ENCODE data around the gene DDX10. TPM values are rescaled to one million over a fixed set of nuclear protein-coding genes. Genes with fewer than 3 reads are reported as not detected.
"Not testable (repeated sequence)": the region's sequence is repeated elsewhere in the genome, so short reads cannot be mapped to it uniquely, and the experiment has no call there.

DDX10 gene
- total and polyA plus RNA-seq, 9 donors, result 13.1 to 34.3 (median 25.7) TPM

DNA sequence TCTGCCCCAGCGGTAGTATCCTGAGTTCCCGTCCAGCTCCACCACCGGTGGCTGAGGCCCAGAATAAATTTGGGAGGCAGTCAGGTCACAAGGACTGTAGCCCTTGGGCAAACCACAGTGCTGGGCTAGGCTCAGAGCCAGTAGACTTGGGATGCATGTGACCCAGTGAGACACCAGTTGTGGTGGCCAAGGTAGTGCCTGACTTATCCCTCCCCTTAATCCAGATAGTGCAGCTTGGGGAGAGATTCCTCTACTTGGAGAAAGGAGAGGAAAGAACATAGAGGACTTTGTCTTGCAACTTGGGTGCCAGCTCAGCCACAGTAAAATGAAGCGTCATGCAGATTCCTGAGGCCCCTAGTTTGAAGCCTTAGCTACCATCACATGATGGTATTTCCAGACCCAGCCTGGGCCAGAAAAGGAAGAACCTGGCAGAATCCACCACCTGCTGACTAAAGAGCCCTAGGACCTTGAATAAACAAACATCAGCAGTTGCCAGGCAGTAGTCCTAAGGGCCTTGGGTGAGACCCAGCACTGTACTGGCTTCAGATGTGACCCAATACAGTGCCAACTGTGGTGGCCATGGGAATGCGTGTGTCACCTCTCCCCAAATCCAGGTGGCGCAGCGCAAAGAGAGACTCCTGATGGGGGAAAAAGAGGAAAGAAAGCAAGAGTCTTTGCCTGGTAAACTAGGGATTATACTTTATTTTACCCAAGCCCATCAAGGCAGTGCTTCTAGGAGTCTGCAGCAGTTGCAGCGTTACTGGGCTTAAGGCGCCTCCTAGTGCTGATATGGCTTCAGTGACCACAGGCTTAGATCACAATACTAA is 17.0 kb upstream of the DDX10 start:
- Histone ChIP-seq H3K9me3 (no peaks in the 10 kb centered on the region), H3K4me3 (no peak overlapping the region), H3K4me1 (ENCODE audit: insufficient read depth) (no peaks in the 10 kb centered on the region), H3K27me3 (no peaks in the 10 kb centered on the region), H3K36me3 (no peaks in the 10 kb centered on the region), H3K27ac (no peak overlapping the region)
- intact Hi-C loops (cut with DNase I), result loop anchor here in 1 of 4 donors (5.0 kb wide), 1 partner anchor 641 kb away; the partner anchor contains the start of gene CUL5
- no peak for TF ChIP-seq POLR2A (IDR thresholded peaks at IDR 0.05)
- TF ChIP-seq EP300 (IDR thresholded peaks at IDR 0.05), result no peak
- TF ChIP-seq, protein P1, sequence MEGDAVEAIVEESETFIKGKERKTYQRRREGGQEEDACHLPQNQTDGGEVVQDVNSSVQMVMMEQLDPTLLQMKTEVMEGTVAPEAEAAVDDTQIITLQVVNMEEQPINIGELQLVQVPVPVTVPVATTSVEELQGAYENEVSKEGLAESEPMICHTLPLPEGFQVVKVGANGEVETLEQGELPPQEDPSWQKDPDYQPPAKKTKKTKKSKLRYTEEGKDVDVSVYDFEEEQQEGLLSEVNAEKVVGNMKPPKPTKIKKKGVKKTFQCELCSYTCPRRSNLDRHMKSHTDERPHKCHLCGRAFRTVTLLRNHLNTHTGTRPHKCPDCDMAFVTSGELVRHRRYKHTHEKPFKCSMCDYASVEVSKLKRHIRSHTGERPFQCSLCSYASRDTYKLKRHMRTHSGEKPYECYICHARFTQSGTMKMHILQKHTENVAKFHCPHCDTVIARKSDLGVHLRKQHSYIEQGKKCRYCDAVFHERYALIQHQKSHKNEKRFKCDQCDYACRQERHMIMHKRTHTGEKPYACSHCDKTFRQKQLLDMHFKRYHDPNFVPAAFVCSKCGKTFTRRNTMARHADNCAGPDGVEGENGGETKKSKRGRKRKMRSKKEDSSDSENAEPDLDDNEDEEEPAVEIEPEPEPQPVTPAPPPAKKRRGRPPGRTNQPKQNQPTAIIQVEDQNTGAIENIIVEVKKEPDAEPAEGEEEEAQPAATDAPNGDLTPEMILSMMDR (IDR thresholded peaks at IDR 0.05), result peak; percentile 25 to 52 (median 37)
- peak; percentile 35 to 64 (median 60) for DNase-seq
- 51 to 60% (median 55%) methylated on average over 9 of the region's 9 CpGs for WGBS, 3 donors

DNA sequence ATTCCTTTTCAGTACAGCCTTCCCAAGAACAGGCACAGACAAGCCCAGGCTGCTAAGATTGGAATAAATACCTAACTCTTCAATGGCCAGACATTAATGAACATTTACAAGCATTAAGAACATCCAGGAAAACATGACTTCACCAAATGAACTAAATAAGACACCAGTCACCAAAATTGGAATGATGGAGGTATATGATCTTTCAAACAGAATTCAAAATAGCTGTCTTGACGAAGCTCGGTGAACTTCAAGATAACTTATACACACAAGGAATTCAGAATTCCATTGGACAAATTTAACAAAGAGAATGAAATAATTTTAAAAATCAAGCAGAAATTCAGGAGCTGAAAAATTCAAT is 16.4 kb upstream of the DDX10 start:
- TF ChIP-seq, protein P1 (IDR thresholded peaks at IDR 0.05), result no peak
- TF ChIP-seq EP300 (IDR thresholded peaks at IDR 0.05) (no peak), POLR2A (IDR thresholded peaks at IDR 0.05) (no peak)
- no peak for DNase-seq
- intact Hi-C loops (cut with DNase I), result loop anchor here in 1 of 4 donors (5.0 kb wide), 1 partner anchor 641 kb away; the partner anchor contains the start of gene CUL5
- H3K36me3 ChIP-seq, result no peaks in the 10 kb centered on the region
- H3K4me3 ChIP-seq, result no peak overlapping the region
- H3K4me1 ChIP-seq (ENCODE audit: insufficient read depth), result no peaks in the 10 kb centered on the region
- 86 to 90% (median 89%) methylated on average over 2 of the region's 2 CpGs for WGBS, 3 donors
- no peak overlapping the region for H3K27ac ChIP-seq
- H3K9me3 ChIP-seq, result no peaks in the 10 kb centered on the region
- H3K27me3 ChIP-seq, result no peaks in the 10 kb centered on the region

DNA sequence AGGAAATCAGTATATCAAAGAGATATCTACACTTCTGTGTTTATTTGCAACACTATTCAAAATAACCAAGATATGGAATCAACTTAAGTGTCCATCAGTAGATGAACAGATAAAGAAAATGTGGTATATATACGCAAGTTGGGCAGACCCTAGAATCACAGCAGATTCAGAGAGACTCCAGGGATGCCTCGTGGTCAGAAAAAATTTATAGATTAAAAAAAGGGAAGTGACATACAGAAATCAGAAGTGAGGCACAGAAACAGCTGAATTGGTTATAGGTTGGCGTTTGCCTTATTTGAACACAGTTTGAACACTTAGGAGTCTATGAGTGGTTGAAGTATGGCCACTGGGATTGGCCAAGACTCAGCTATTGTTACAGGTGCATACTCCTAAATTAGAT is 10.8 kb upstream of the DDX10 start:
- not testable (repeated sequence) for H3K4me3 ChIP-seq
- intact Hi-C loops (cut with DNase I), result loop anchor here in 1 of 4 donors (5.0 kb wide), 1 partner anchor 537 kb away; no protein-coding TSS in a partner anchor

DNA sequence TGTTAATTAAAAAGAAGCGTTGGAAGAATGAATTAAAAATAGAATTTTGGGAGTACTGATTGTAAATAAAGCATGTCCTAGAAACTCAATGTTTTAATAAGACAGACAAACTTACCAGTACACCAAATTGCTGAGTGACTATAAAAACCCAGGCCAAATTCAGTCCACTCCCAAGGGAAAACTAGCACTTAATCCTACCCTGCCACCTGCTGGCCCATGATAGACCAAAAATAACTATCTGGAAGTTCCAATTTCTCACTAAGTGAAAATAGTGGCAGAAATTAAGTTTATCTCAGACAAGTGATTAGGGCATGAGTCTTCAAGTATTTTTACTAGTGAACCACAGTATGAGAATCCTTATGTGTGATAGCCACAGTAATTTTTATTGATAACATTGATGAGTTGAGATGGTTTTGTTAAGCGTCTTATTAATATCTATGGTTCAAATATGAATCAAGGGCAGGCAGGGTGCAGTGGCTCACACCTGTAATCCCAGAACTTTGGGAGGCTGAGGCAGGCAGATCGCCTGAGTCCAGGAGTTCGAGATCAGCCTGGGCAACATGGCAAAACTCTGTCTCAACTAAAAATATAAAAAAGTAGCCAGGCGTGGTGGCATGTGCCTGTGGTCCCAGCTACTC is 9.8 kb upstream of the DDX10 start:
- peak in 2 of 5 donors; percentile 24 to 40 for DNase-seq
- no peak overlapping the region for H3K27ac ChIP-seq
- no peaks in the 10 kb centered on the region for H3K9me3 ChIP-seq
- intact Hi-C loops (cut with DNase I), result loop anchor here in 1 of 4 donors (5.0 kb wide), 1 partner anchor 538 kb away; no protein-coding TSS in a partner anchor
- no peaks in the 10 kb centered on the region for H3K4me1 ChIP-seq (ENCODE audit: insufficient read depth)
- 59 to 76% (median 74%) methylated on average over 5 of the region's 5 CpGs for WGBS, 3 donors
- H3K4me3 ChIP-seq, result no peak overlapping the region
- H3K27me3 ChIP-seq, result no peaks in the 10 kb centered on the region
- no peaks in the 10 kb centered on the region for H3K36me3 ChIP-seq
- TF ChIP-seq POLR2A (IDR thresholded peaks at IDR 0.05) (no peak), EP300 (IDR thresholded peaks at IDR 0.05) (no peak)
- TF ChIP-seq, protein P1 (IDR thresholded peaks at IDR 0.05), result no peak

More for the DNA sequence above, 10.8 kb upstream of the DDX10 start:
- WGBS, 3 donors, result 64 to 74% (median 67%) methylated on average over 3 of the region's 3 CpGs
- H3K4me1 ChIP-seq (ENCODE audit: insufficient read depth); H3K27me3 ChIP-seq; DNase-seq; H3K27ac ChIP-seq; H3K9me3 ChIP-seq; H3K36me3 ChIP-seq: not testable (repeated sequence)

Measured in ovary (tissue), 9 donors.